H1 (cell line): ENCODE measurements around the gene RAB3IL1. TPM values are rescaled to one million over a fixed set of nuclear protein-coding genes. Genes with fewer than 3 reads are reported as not detected.

Experiments used
- ATF2 ChIP-seq: IDR thresholded peaks from 2 replicates; pipeline ENCODE4 v1.6.1; 2012; ENCODE audit warnings: low read length, inconsistent platforms
- CTCF ChIP-seq, 3 experiments: IDR thresholded peaks; 1 replicate in 2 of 3; 2 replicates in 1 of 3; pipeline versions ENCODE4 v1.5.1 to v1.6.1; 2011; ENCODE audit warnings: low read length in 3 of 3, mild to moderate bottlenecking in 3 of 3, inconsistent platforms in 2 of 3, low read depth in 1 of 3, moderate library complexity in 1 of 3; ENCODE audit not compliant: insufficient read depth in 1 of 3; ENCODE audit errors: control extremely low read depth in 1 of 3
- MAX ChIP-seq: IDR thresholded peaks from 2 replicates; pipeline ENCODE4 v1.6.1; 2012; ENCODE audit warnings: inconsistent platforms
- NANOG ChIP-seq: IDR thresholded peaks from 2 replicates; pipeline ENCODE4 v1.6.1; 2011; ENCODE audit warnings: low read length, low read depth, mild to moderate bottlenecking, inconsistent platforms; ENCODE audit not compliant: insufficient read depth, poor library complexity, severe bottlenecking
- RAD21 ChIP-seq, 2 experiments: IDR thresholded peaks in 1 of 2; conservative IDR thresholded peaks in 1 of 2; 2 replicates each; pipeline ENCODE4 v1.6.1; 2011; ENCODE audit warnings: low read depth in 2 of 2, low read length in 2 of 2, improper control_type of control experiment in 1 of 2, inconsistent platforms in 1 of 2, mild to moderate bottlenecking in 1 of 2, moderate library complexity in 1 of 2
- SIN3A ChIP-seq, 2 experiments: IDR thresholded peaks in 1 of 2; conservative IDR thresholded peaks in 1 of 2; 2 replicates each; pipeline ENCODE4 v1.6.1; 2011 to 2012; ENCODE audit warnings: low read length in 2 of 2, improper control_type of control experiment in 1 of 2, low read depth in 1 of 2, mild to moderate bottlenecking in 1 of 2
- YY1 ChIP-seq: IDR thresholded peaks from 2 replicates; pipeline ENCODE4 v1.6.1; 2011; ENCODE audit warnings: low read depth, mild to moderate bottlenecking, low read length
- polyA plus RNA-seq, 7 experiments: library from polyadenylated mRNA; depleted of rRNA in 3 of 7; stranded (reverse) in 5 of 7; unstranded in 2 of 7; fragments of >200 nt in 5 of 7; fragments of 200-250 nt in 2 of 7; gene quantifications; 1 replicate in 5 of 7; 2 replicates in 1 of 7; 4 replicates in 1 of 7; pipeline versions ENCODE4 v1.2.1 to v1.2.3, GENCODE V29; 2011 to 2013; ENCODE audit warnings: missing spikeins in 2 of 7, mixed read lengths in 2 of 7
- total RNA-seq: library from RNA; stranded (reverse); fragmentation: NEBNext Ultra II Directional; extraction: Animal tissue kit (Norgen Biotek cat#: 25700); gene quantifications from 2 replicates; pipeline ENCODE4 v1.2.1, GENCODE V29; 2021

Gene RAB3IL1
- total and polyA plus RNA-seq, 2 of the 8 experiments (the other 6 are each of a cell fraction or from before 2014, with no cell fraction given), result 6.8 to 7.9 TPM

- TF ChIP-seq CTCF (IDR thresholded peaks at IDR 0.05; ENCODE audit: control extremely low read depth in 1 of 3, insufficient read depth in 1 of 3, low read depth in 1 of 3, low read length in 3 of 3) (peak in 2 of 3 experiments; percentile 94 to 97; a peak in 3 of 4 replicates), NANOG (no peak), ATF2 (no peak), MAX (peak; percentile 64), YY1 (peak; percentile 67; the same call in 1 of the 2 replicates), SIN3A (conservative IDR thresholded peaks at IDR 0.05 in 1 of 2, IDR thresholded peaks at IDR 0.05 in 1 of 2; ENCODE audit: low read depth in 1 of 2, low read length in 2 of 2) (peak; percentile 45 to 62; a peak in 2 of 4 replicates), RAD21 (IDR thresholded peaks at IDR 0.05 in 1 of 2, conservative IDR thresholded peaks at IDR 0.05 in 1 of 2; ENCODE audit: low read depth in 2 of 2, low read length in 2 of 2) (peak; percentile 97 to 98)
Measured at GRCh38 chr11:61871158-61871597, 46.2 kb downstream of the RAB3IL1 start (continued).
